Measurements from ENCODE around the gene ACADSB.

Gene ACADSB

GRCh38 chr10:123042708-123043408, 34.1 kb downstream of the ACADSB start:
- DNase-seq (ENCODE audit: low read depth): no peak

GRCh38 chr10:123043409-123043925, 34.7 kb downstream of the ACADSB start:
- peak; percentile 76 for DNase-seq (ENCODE audit: low read depth)

- DNase-seq (ENCODE audit: low read depth): peak; percentile 54
Observed at GRCh38 chr10:123044391-123044790, 35.6 kb downstream of the ACADSB start.

- no peak for DNase-seq (ENCODE audit: low read depth)
Observed at GRCh38 chr10:123045961-123046731, 37.3 kb downstream of the ACADSB start.

- DNase-seq (ENCODE audit: low read depth): no peak
Observed at GRCh38 chr10:123057968-123058367, 49.2 kb downstream of the ACADSB start.

GRCh38 chr10:123061865-123062264, 53.1 kb downstream of the ACADSB start:
- DNase-seq (ENCODE audit: low read depth): no peak

- no peak for DNase-seq (ENCODE audit: low read depth)
Observed at GRCh38 chr10:123062726-123063125, 53.9 kb downstream of the ACADSB start.

- DNase-seq (ENCODE audit: low read depth): no peak
Observed at GRCh38 chr10:123068087-123068853, 59.5 kb downstream of the ACADSB start.

- DNase-seq (ENCODE audit: low read depth): no peak
Observed at GRCh38 chr10:123069246-123069986, 60.6 kb downstream of the ACADSB start.

GRCh38 chr10:123073187-123073586, 64.4 kb downstream of the ACADSB start:
- DNase-seq (ENCODE audit: low read depth): no peak

GRCh38 chr10:123074215-123074614, 65.4 kb downstream of the ACADSB start:
- DNase-seq (ENCODE audit: low read depth): no peak

- DNase-seq (ENCODE audit: low read depth): no peak
Observed at GRCh38 chr10:123081896-123082295, 73.1 kb downstream of the ACADSB start.

- no peak for DNase-seq (ENCODE audit: low read depth)
Observed at GRCh38 chr10:123083811-123084210, 75.0 kb downstream of the ACADSB start.

GRCh38 chr10:123086281-123086680, 77.5 kb downstream of the ACADSB start:
- no peak for DNase-seq (ENCODE audit: low read depth)

- DNase-seq (ENCODE audit: low read depth): no peak
Observed at GRCh38 chr10:123087348-123087747, 78.5 kb downstream of the ACADSB start.

GRCh38 chr10:123087786-123088185, 79.0 kb downstream of the ACADSB start:
- no peak for DNase-seq (ENCODE audit: low read depth)

GRCh38 chr10:123092635-123093414, 84.0 kb downstream of the ACADSB start:
- DNase-seq (ENCODE audit: low read depth): no peak

- no peak for DNase-seq (ENCODE audit: low read depth)
Observed at GRCh38 chr10:123093489-123093888, 84.7 kb downstream of the ACADSB start.

- DNase-seq (ENCODE audit: low read depth): no peak
Observed at GRCh38 chr10:123096452-123096851, 87.6 kb downstream of the ACADSB start.

- DNase-seq (ENCODE audit: low read depth): no peak
Observed at GRCh38 chr10:123097039-123097438, 88.2 kb downstream of the ACADSB start.

Measured in ELR (cell line).